Measurements from ENCODE around the gene RNF181.
"Not testable (repeated sequence)": the region's sequence is repeated elsewhere in the genome, so short reads cannot be mapped to it uniquely, and the experiment has no call there.

RNF181 gene

DNA sequence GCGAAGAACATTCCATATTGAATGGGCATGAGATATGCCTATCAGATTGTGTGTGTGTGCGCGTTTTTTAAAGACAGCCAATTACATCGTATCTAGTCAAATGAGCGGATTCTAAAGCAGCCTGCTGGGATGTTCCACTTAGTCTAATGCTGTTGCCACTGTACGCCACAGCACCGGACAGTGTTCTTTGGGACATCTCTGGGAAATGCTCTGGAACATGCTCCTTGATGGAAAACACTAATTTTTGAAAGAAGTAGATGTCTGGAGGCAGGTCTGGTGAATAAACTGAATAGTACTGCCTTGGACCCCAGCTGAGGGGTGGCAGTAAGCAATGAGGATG, 10.5 kb downstream of the RNF181 start:
- no peak for DNase-seq (ENCODE audit: low read depth, low spot score)
- no peak for TF ChIP-seq CTCF (IDR thresholded peaks at IDR 0.05; ENCODE audit: low read depth, low read length)
- H3K4me3 ChIP-seq (ENCODE audit: low read depth, low read length): no peak overlapping the region
- in situ Hi-C loops (cut with HindIII; ENCODE audit: low sequenced_read_pairs): no loop called here

DNA sequence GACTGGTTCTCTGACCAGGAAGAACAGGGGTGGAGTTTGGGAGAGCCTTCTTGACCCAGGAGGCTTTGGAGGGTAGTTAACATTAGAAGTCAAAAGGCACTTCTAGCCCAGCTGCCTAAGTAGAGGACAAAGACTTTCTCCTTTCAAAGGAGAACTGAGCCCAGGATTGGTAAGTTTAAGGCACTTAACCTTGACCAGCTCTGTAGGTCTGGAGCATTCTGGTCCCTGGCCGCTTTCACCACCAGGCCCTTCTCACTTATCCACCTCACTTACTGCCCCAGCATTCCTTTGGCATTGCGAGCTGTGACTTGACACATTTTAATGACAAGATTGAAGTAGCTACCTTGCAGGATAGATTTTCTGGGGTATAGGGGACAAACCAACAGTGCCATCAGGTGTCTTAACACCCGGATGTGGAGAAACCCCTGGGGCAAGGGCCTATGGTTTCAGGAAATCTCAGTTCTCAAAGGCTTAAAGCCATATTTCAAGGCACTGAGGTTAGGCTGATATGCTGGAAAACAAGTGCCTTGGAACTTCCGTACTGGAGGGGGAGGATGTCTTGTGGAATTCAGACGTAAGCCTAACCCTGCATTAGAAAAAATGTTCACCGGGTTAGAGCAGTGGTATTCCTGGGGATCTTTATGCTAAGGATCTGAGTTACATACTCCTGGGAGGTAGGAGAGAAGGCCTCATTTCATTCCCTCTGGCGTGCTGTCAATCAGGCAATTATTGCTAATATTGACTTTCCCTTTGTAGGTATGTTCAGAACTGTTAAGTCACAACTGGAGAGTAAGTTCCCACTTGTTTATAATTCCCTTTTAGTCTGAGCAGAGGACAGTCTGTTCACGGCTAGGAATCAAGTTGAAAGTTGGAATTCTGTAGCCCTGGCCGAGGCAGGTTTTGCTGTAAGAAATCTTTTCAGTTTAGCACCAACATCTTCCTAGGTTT, 12.0 kb downstream of the RNF181 start:
- DNase-seq (ENCODE audit: low read depth, low spot score): no peak
- in situ Hi-C loops (cut with HindIII; ENCODE audit: low sequenced_read_pairs): no loop called here
- TF ChIP-seq CTCF (IDR thresholded peaks at IDR 0.05; ENCODE audit: low read depth, low read length): no peak
- H3K4me3 ChIP-seq (ENCODE audit: low read depth, low read length): no peak overlapping the region

DNA sequence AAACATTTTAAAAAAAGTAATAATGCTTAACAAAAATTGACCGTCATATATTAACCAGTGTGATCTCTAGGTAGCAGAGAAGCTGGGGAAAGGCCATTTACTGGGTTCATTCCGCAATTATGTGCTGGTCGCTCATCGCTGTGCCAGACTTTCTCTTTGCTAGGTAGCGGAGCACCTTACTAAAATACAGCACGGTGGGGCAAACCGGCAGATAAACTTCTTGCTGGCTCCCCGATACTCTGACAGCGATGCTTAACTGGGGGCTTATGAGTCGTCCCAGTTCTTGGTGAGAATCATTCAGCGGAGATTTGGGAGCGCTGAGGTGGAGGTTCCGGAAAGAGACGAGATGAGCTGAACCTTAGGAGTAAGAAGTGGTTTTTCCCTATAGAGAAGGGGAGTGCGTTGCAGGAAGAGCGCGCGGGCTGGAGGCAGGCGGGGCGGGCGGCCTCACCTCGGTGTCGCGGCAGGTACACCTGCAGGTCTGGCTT, 15.7 kb downstream of the RNF181 start:
- no peak for TF ChIP-seq CTCF (IDR thresholded peaks at IDR 0.05; ENCODE audit: low read depth, low read length)
- H3K4me3 ChIP-seq (ENCODE audit: low read depth, low read length): peak overlapping the region; percentile 67
- in situ Hi-C loops (cut with HindIII; ENCODE audit: low sequenced_read_pairs): no loop called here
- DNase-seq (ENCODE audit: low read depth, low spot score): peak; percentile 5

DNA sequence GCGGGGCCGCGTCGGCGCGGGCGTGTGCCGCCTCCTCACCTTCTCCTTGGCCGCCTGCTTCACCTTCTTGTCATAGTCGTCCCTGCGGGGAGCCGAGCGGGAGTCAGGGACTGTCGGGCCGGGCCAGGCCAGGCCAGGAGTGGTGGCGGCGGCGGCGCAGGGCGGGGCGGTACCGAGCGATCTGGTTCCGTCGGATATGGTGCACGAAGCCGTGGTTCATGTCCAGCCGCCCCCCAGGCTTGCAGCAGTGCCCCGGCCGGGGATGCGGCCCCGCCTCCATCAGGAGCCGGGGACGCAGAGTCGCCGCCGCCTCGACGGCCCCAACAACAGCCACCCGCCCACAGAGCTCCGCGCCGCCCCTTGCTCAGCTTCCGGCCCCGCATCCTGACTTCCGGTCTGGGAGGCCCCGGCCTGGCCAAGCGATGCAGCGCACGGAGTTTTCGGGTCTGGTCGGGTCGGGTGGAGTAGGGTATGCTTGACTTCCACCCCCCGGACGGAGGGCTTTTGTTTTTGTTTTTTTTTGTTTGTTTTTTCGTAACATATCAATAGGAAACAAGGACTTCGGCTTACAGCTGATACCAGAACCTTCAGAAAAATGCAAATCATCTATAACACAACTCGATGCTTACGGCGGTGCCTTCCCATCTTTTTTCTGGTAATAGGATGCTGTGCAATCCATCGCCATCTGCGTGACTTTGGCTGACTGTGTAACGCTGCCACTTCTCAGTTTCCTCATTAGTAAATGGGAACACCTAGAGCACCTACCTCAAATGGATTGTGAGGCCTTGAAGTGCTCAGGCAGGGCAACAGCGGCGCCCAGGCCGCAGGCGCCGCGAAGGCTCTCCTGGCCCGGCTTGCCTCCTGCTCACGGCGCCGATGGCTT, 16.4 kb downstream of the RNF181 start, which contains the start of gene C2orf68:
Gene C2orf68 (minus strand): TSS at position 362 of the 883 bp plus-strand sequence. CDS start 82 bp downstream, at position 280.
- peak within 1 kb of the TSS; percentile 67 for H3K4me3 ChIP-seq (ENCODE audit: low read depth, low read length)
- in situ Hi-C loops (cut with HindIII; ENCODE audit: low sequenced_read_pairs): no loop called here

DNA sequence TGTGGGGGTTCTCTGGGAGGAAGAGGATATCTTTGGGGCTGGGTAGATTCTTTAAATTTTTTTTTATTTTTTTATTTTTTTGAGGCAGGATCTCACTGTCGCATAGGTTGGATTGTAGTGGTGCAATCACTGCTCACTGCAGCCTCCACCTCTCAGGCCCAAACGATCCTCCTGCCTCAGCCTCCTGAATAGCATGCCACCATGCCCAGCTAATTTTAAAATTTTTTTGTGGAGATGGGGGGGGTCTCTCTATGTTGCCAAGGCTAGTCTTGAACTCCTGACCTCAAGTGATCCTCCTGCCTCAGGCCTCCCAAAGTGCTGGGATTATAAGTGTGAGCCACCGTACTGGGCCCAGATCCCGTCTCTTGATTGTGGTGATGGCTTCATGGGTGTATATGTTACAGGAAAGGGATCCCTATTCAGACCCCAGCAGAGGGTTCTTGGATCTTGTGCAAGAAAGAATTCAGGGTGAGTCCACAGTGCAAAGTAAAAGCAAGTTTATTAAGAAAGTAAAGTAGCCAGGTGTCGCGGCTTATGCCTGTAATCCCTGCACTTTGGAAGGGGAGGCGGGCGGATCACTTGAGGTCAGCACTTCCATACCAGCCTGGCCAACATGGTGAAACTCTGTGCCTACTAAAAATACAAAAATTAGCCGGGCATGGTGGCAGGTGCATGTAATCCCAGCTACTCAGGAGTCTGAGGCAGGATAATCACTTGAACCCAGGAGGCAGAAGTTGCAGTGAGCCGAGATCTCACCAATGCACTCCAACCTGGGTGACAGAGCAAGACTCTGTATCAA, 18.4 kb downstream of the RNF181 start:
- H3K4me3 ChIP-seq (ENCODE audit: low read depth, low read length): no peak overlapping the region
- no peak for TF ChIP-seq CTCF (IDR thresholded peaks at IDR 0.05; ENCODE audit: low read depth, low read length)
- DNase-seq (ENCODE audit: low read depth, low spot score): no peak
- in situ Hi-C loops (cut with HindIII; ENCODE audit: low sequenced_read_pairs): no loop called here

More for the DNA sequence above, 16.4 kb downstream of the RNF181 start, which contains the start of gene C2orf68:
- DNase-seq (ENCODE audit: low read depth, low spot score): peak; percentile 86
- TF ChIP-seq CTCF (IDR thresholded peaks at IDR 0.05; ENCODE audit: low read depth, low read length): no peak

GRCh38 chr2:85614757-85615156, 19.2 kb downstream of the RNF181 start:
- H3K4me3 ChIP-seq (ENCODE audit: low read depth, low read length); in situ Hi-C loops (cut with HindIII; ENCODE audit: low sequenced_read_pairs); DNase-seq (ENCODE audit: low read depth, low spot score): not testable (repeated sequence)
